Brain microvascular endothelial cell (primary cell): ENCODE results near the gene NCOR1.
A peak's percentile ranks its signal among the peaks of the same experiment; 100 is the strongest.
"Not testable (repeated sequence)": the region's sequence is repeated elsewhere in the genome, so short reads cannot be mapped to it uniquely, and the experiment has no call there.

Experiments
- DNase-seq: peaks from one replicate; pipeline ENCODE4 v3.0.0-alpha.2; 2020
- H3K27ac ChIP-seq: fragments of 250-450 bp; sonication (Bioruptor Pico); 2 replicates; pipeline ENCODE4 v1.5.1; 2020; ENCODE audit warnings: mild to moderate bottlenecking, moderate library complexity
- H3K27me3 ChIP-seq: fragments of 250-450 bp; sonication (Bioruptor Pico); replicated peaks from 2 replicates; pipeline ENCODE4 v1.5.1; 2020; ENCODE audit warnings: mild to moderate bottlenecking
- H3K36me3 ChIP-seq: fragments of 250-450 bp; sonication (Bioruptor Pico); replicated peaks from 2 replicates; pipeline ENCODE4 v1.5.1; 2020; ENCODE audit warnings: mild to moderate bottlenecking
- H3K4me3 ChIP-seq: 2 replicates; pipeline ENCODE4 v1.5.1; 2011; ENCODE audit warnings: low read depth, mild to moderate bottlenecking, control low read depth, low read length, moderate library complexity
- in situ Hi-C: cut with HindIII; loops from 2 replicates; pipeline ENCODE4 v1.10.0; 2017; ENCODE audit warnings: low sequenced_read_pairs, low pct_ligation_motif_present
- TF ChIP-seq, protein P1 (sequence below): IDR thresholded peaks from 2 replicates; pipeline ENCODE4 v1.5.1; 2011; ENCODE audit warnings: low read depth, mild to moderate bottlenecking, moderate library complexity, low read length, control low read depth, inconsistent platforms; ENCODE audit errors: missing control alignments

Gene NCOR1

DNA sequence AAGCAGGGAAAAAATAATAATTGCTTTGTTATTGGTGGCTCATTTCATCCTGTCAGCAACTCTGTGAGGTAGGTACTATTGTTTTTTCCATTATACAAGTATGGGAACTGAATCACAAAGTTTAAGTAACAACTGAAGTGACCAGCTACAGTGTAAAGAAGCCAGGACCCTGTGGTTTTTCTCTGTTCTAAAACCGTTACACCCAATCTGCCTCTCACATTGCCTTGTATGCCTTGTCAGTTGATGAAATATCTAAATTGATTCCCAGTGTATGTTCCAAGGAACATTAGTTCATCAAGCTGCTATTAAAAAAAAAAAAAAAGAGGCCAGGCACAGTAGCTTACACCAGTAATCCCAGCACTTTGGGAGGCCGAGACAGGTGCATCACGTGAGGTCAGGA, 7.1 kb upstream of the NCOR1 start:
- DNase-seq: no peak
- TF ChIP-seq, protein P1, sequence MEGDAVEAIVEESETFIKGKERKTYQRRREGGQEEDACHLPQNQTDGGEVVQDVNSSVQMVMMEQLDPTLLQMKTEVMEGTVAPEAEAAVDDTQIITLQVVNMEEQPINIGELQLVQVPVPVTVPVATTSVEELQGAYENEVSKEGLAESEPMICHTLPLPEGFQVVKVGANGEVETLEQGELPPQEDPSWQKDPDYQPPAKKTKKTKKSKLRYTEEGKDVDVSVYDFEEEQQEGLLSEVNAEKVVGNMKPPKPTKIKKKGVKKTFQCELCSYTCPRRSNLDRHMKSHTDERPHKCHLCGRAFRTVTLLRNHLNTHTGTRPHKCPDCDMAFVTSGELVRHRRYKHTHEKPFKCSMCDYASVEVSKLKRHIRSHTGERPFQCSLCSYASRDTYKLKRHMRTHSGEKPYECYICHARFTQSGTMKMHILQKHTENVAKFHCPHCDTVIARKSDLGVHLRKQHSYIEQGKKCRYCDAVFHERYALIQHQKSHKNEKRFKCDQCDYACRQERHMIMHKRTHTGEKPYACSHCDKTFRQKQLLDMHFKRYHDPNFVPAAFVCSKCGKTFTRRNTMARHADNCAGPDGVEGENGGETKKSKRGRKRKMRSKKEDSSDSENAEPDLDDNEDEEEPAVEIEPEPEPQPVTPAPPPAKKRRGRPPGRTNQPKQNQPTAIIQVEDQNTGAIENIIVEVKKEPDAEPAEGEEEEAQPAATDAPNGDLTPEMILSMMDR: no peak
- Histone ChIP-seq H3K36me3 (no peaks in the 10 kb centered on the region), H3K27ac (no peak overlapping the region), H3K27me3 (no peaks in the 10 kb centered on the region), H3K4me3 (no peak overlapping the region)
- in situ Hi-C loops: no loop called here

- in situ Hi-C loops: no loop called here
- TF ChIP-seq, protein P1: no peak
- Histone ChIP-seq H3K36me3 (no peaks in the 10 kb centered on the region), H3K27me3 (no peaks in the 10 kb centered on the region), H3K4me3 (peak within 1 kb of the TSS; percentile 92), H3K27ac (peak within 1 kb of the TSS; percentile 89)
- peak; percentile 91 for DNase-seq
Observed at GRCh38 chr17:16217002-16217635, 1.8 kb upstream of the NCOR1 start, which contains the start of gene PIGL. Gene PIGL (plus strand): TSS chr17:16217210. CDS start chr17:16217227, 17 bp downstream.

DNA sequence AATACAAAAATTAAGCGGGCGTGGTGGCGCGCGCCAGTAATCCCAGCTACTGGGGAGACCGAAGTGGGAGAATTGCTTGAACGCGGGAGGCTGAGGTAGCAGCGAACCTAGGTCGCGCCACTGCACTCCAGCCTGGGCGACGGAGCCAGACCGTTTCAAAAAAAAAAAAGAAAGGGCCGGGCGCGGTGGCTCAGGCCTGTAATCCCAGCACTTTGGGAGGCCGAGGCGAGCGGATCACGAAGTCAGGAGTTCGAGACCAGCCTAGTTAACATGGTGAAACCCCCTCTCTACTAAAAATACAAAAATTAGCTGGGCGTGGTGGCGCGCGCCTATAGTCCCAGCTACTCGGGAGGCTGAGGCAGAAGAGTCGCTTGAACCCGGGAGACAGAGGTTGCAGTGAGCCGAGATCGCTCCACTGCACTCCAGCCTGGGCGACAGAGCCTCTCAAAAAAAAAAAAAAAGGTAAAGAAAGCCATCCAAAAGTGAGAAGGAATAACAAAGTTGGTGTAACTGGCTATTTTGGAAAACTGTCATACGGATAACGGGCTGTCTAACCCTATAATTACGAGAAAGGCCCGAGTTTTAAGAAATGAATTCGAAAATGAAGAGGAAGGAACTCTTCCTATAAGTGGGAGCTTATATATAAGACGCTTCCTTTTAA, 1.1 kb upstream of the NCOR1 start:
- H3K36me3 ChIP-seq, in situ Hi-C loops, H3K27me3 ChIP-seq, DNase-seq: not testable (repeated sequence)
- Histone ChIP-seq H3K4me3 (peak overlapping the region; percentile 92), H3K27ac (peak overlapping the region; percentile 89)

GRCh38 chr17:16215965-16216316, 607 bp upstream of the NCOR1 start:
- no peak for DNase-seq

GRCh38 chr17:16215002-16215272, 397 bp downstream of the NCOR1 start:
- in situ Hi-C loops: no loop called here
- TF ChIP-seq, protein P1: no peak
- H3K4me3 ChIP-seq: peak overlapping the region; percentile 88
- no peaks in the 10 kb centered on the region for H3K27me3 ChIP-seq
- H3K36me3 ChIP-seq: no peaks in the 10 kb centered on the region
- DNase-seq: no peak
- peak overlapping the region; percentile 89 for H3K27ac ChIP-seq

More at GRCh38 chr17:16215965-16216316, 607 bp upstream of the NCOR1 start:
- Histone ChIP-seq H3K4me3 (peak overlapping the region; percentile 88), H3K27me3 (no peaks in the 10 kb centered on the region), H3K27ac (peak overlapping the region; percentile 89), H3K36me3 (no peaks in the 10 kb centered on the region)
- in situ Hi-C loops: no loop called here
- TF ChIP-seq, protein P1: no peak

GRCh38 chr17:16214190-16215001, 938 bp downstream of the NCOR1 start:
- in situ Hi-C loops: no loop called here
- TF ChIP-seq, protein P1: no peak
- no peaks in the 10 kb centered on the region for H3K36me3 ChIP-seq
- peak overlapping the region; percentile 88 for H3K4me3 ChIP-seq
- peak overlapping the region; percentile 89 for H3K27ac ChIP-seq
- H3K27me3 ChIP-seq: no peaks in the 10 kb centered on the region
- no peak for DNase-seq
